SH-SY5Y (cell line): Measurements from ENCODE around the gene SHQ1.

Source experiments
- GATA2 ChIP-seq: IDR thresholded peaks from 2 replicates; pipeline ENCODE4 v1.6.1; 2011; ENCODE audit warnings: mild to moderate bottlenecking, low read depth, low read length
- GATA3 ChIP-seq: IDR thresholded peaks from 2 replicates; pipeline ENCODE4 v1.6.1; 2011; ENCODE audit warnings: low read depth, mild to moderate bottlenecking, low read length, moderate library complexity

- TF ChIP-seq GATA2 (no peak), GATA3 (no peak)
Measured at GRCh38 chr3:72728958-72729467, 119.2 kb downstream of the SHQ1 start.
